ENCODE measurements around the gene HIF3A.

- TF ChIP-seq CTCF (IDR thresholded peaks at IDR 0.05): no peak
- no peak for TF ChIP-seq POLR2A (IDR thresholded peaks at IDR 0.05)
Measured at GRCh38 chr19:46350758-46351159, 53.9 kb downstream of the HIF3A start.
